Measurements from ENCODE around the gene BEND3.
"Not testable (repeated sequence)": the region's sequence is repeated elsewhere in the genome, so short reads cannot be mapped to it uniquely, and the experiment has no call there.

BEND3 gene

GRCh38 chr6:107123501-107123900 lies 8.2 kb upstream of the BEND3 start:
- Mint-ChIP-seq H3K27me3 (ENCODE audit: low read depth) (peaks cover 14% of the 10 kb centered on the region), H3K9me3 (no peaks in the 10 kb centered on the region), H3K4me1 (peaks cover 7% of the 10 kb centered on the region), H3K36me3 (ENCODE audit: low read depth) (no peaks in the 10 kb centered on the region), H3K27ac (no peak overlapping the region), H3K4me3 (no peak overlapping the region)
- no peak for TF ChIP-seq CTCF (IDR thresholded peaks at IDR 0.05; ENCODE audit: unreplicated experiment in 3 of 3)

DNA sequence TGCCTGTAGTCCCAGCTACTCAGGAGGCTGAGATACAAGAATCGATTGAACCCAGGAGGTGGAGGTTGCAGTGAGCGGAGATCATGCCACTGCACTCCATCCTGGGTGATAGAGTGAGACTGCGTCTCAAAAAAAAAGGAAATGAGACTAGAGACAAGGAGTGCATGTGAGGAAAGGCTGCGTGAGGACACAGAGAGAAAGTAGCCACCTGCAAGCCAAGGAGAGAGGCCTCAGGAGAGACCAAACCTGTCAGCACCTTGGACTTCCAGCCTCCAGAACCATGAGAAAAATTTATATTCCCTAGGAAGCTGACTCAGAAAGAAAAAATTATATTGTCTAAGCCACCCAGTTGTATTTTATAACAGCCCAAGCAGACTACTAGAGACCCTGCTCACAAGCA lies 7.4 kb upstream of the BEND3 start:
- Mint-ChIP-seq H3K4me3 (no peak overlapping the region), H3K36me3 (ENCODE audit: low read depth) (no peaks in the 10 kb centered on the region), H3K27ac (no peak overlapping the region), H3K9me3 (no peaks in the 10 kb centered on the region), H3K4me1 (peaks cover 7% of the 10 kb centered on the region), H3K27me3 (ENCODE audit: low read depth) (peaks cover 16% of the 10 kb centered on the region)
- TF ChIP-seq CTCF (IDR thresholded peaks at IDR 0.05; ENCODE audit: unreplicated experiment in 3 of 3), result no peak

GRCh38 chr6:107121964-107122495 lies 6.7 kb upstream of the BEND3 start:
- Mint-ChIP-seq H3K9me3 (no peaks in the 10 kb centered on the region), H3K4me3 (no peak overlapping the region), H3K27me3 (ENCODE audit: low read depth) (peaks cover 17% of the 10 kb centered on the region), H3K4me1 (peaks cover 8% of the 10 kb centered on the region), H3K27ac (no peak overlapping the region), H3K36me3 (ENCODE audit: low read depth) (no peaks in the 10 kb centered on the region)
- no peak for TF ChIP-seq CTCF (IDR thresholded peaks at IDR 0.05; ENCODE audit: unreplicated experiment in 3 of 3)

DNA sequence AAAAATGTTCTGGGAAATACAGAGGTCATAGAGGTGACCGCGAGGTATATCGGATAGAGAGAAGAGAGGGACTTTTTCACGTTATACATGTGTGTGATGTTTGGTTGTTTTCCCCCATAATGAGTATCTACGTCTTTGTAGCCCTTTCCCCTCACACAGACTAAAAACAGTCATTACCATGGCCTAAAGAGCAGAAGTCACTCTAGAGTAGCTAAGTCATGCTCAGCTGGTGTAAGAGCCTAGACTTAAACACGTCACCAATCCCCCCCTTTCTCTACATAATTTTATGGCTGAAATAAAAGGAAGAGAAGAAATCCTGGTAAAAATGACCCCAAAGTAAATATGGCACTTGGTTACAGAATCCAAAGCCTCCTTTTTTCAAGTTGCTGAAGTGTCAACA lies 6.0 kb upstream of the BEND3 start:
- H3K27me3 Mint-ChIP-seq (ENCODE audit: low read depth), result peaks cover 19% of the 10 kb centered on the region
- no peaks in the 10 kb centered on the region for H3K36me3 Mint-ChIP-seq (ENCODE audit: low read depth)
- TF ChIP-seq CTCF (IDR thresholded peaks at IDR 0.05; ENCODE audit: unreplicated experiment in 3 of 3), result no peak
- no peak overlapping the region for H3K27ac Mint-ChIP-seq
- peaks cover 16% of the 10 kb centered on the region for H3K4me1 Mint-ChIP-seq
- H3K9me3 Mint-ChIP-seq, result no peaks in the 10 kb centered on the region
- no peak overlapping the region for H3K4me3 Mint-ChIP-seq

DNA sequence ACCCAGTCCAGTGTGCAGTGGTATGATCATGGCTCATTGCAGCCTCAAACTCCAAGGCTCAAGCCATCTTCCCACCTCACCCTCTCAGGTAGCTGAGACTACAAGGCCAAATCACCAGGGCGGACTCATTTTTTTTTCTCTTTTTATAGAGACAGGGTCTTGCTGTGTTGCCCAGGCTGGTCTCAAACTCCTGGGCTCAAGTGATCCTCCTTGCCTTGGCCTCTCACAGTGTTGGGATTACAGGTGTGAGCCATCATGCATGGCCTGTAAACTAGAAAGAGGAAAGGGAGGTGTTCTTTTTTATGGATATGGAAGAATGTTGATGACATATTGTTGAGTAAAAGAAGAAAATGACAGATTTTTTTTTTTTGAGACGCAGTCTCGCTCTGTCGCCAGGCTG lies 5.1 kb upstream of the BEND3 start:
- Mint-ChIP-seq H3K36me3 (ENCODE audit: low read depth) (no peaks in the 10 kb centered on the region), H3K4me1 (peaks cover 19% of the 10 kb centered on the region), H3K4me3 (no peak overlapping the region), H3K27ac (no peak overlapping the region), H3K9me3 (no peaks in the 10 kb centered on the region), H3K27me3 (ENCODE audit: low read depth) (peaks cover 22% of the 10 kb centered on the region)
- no peak for TF ChIP-seq CTCF (IDR thresholded peaks at IDR 0.05; ENCODE audit: unreplicated experiment in 3 of 3)

DNA sequence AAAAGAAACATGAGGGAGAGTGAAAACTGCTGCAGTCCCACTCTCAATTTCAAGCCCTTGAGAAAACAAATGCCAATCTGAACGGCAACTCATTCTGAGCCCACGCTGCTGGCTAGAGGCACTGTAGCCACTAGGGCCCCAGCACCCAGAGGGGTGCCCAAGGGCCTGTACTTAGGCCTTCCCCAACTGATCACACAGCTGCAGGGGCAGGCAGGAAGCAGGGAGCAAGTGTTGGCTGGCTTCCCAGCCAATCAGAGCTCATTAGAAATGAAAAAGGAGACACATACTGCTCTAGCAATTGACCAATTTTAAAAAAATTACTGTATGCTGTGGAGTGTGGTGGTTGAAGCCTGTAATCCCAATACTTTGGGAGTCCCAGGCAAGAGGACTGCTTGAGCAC lies 3.7 kb upstream of the BEND3 start:
- Mint-ChIP-seq H3K36me3 (ENCODE audit: low read depth) (no peaks in the 10 kb centered on the region), H3K4me3 (no peak overlapping the region), H3K4me1 (peaks cover 13% of the 10 kb centered on the region), H3K27ac (no peak overlapping the region), H3K9me3 (no peaks in the 10 kb centered on the region), H3K27me3 (ENCODE audit: low read depth) (peaks cover 22% of the 10 kb centered on the region)
- TF ChIP-seq CTCF (IDR thresholded peaks at IDR 0.05; ENCODE audit: unreplicated experiment in 3 of 3), result no peak

DNA sequence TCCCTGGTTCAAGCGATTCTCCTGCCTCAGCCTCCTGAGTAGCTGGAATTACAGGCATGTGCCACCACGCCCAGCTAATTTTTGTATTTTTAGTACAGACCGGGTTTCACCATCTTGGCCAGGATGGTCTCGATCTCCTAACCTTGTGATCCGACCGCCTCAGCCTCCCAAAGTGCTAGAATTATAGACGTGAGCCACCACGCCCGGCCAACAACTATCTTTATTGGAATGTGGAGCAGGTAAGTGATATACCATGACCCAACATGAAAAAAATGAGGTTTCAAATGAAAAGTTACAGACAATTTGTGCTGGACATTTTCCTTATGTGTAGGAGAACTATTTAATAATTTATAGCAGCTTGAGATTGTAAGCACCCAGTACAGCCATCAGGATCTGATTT lies 3.2 kb upstream of the BEND3 start:
- Mint-ChIP-seq H3K4me1 (peaks cover 17% of the 10 kb centered on the region), H3K27me3 (ENCODE audit: low read depth) (peaks cover 24% of the 10 kb centered on the region)
- not testable (repeated sequence) for H3K27ac Mint-ChIP-seq; H3K36me3 Mint-ChIP-seq (ENCODE audit: low read depth); H3K4me3 Mint-ChIP-seq; H3K9me3 Mint-ChIP-seq

All from nephron (organoid).